A673 (cell line): ENCODE results near the gene DRAM1. TPM values are rescaled to one million over a fixed set of nuclear protein-coding genes. Genes with fewer than 3 reads are reported as not detected.
"Not testable (repeated sequence)": the region's sequence is repeated elsewhere in the genome, so short reads cannot be mapped to it uniquely, and the experiment has no call there.

Experiments
- BruUV-seq: library from RNA; stranded (reverse); fragments of 400-500 nt; replicated peaks from 2 replicates; lab custom pipeline; 2021; lab: Mats Ljungman, UMichigan
- CTCF ChIA-PET: fragments of 300-600 bp; sonication (Branson Sonifier 250); formaldehyde crosslinking; loops from one replicate; lab custom pipeline; 2022; ENCODE audit warnings: antibody characterized with exemption; lab: Charles Lee
- POLR2A ChIA-PET: fragments of 300-600 bp; sonication (Branson Sonifier 250); formaldehyde crosslinking; loops from one replicate; lab custom pipeline; 2022; ENCODE audit warnings: antibody characterized with exemption; ENCODE audit not compliant: low non-redundant PET; lab: Charles Lee
- DNase-seq: peaks from one replicate; pipeline ENCODE4 v3.0.0-alpha.2; 2015; ENCODE audit warnings: low spot score
- H3K27ac ChIP-seq: fragments of 200-600 bp; sonication (generic); 2 replicates; pipeline ENCODE4 v1.5.1; 2016; ENCODE audit warnings: mixed run types, low read depth, mild to moderate bottlenecking, mixed read lengths, antibody characterized with exemption, low read length; ENCODE audit not compliant: poor library complexity, severe bottlenecking
- H3K27me3 ChIP-seq: fragments of 200-600 bp; sonication (generic); replicated peaks from 2 replicates; pipeline ENCODE4 v1.6.1; 2017; ENCODE audit warnings: mixed run types, low read depth, mild to moderate bottlenecking, mixed read lengths, antibody characterized with exemption, low read length; ENCODE audit not compliant: insufficient read depth, poor library complexity
- H3K36me3 ChIP-seq: fragments of 200-600 bp; sonication (generic); 2 replicates; pipeline ENCODE4 v1.6.1; 2016; ENCODE audit warnings: mixed run types, mild to moderate bottlenecking, mixed read lengths, antibody characterized with exemption, low read length; ENCODE audit not compliant: insufficient read depth, poor library complexity, severe bottlenecking
- H3K4me1 ChIP-seq: fragments of 200-600 bp; sonication (generic); 2 replicates; pipeline ENCODE4 v1.6.1; 2017; ENCODE audit warnings: mixed run types, mild to moderate bottlenecking, mixed read lengths, antibody characterized with exemption, low read length; ENCODE audit not compliant: insufficient read depth, poor library complexity, severe bottlenecking
- H3K4me3 ChIP-seq: fragments of 200-600 bp; sonication (generic); 2 replicates; pipeline ENCODE4 v1.5.1; 2016; ENCODE audit warnings: low read depth, mixed run types, mild to moderate bottlenecking, mixed read lengths, low read length; ENCODE audit not compliant: poor library complexity, severe bottlenecking
- H3K9me3 ChIP-seq: fragments of 200-600 bp; sonication (generic); 2 replicates; pipeline ENCODE4 v1.6.1; 2016; ENCODE audit warnings: mixed run types, low read depth, mild to moderate bottlenecking, mixed read lengths, antibody characterized with exemption, low read length; ENCODE audit not compliant: poor library complexity, severe bottlenecking
- CTCF ChIP-seq: fragments of 300-800, 200-600 bp; sonication (generic); conservative IDR thresholded peaks from 2 replicates; pipeline ENCODE4 v1.5.1; 2017; ENCODE audit warnings: low read depth, mild to moderate bottlenecking, antibody characterized with exemption, low read length, moderate library complexity, mixed read lengths
- EZH2 ChIP-seq: fragments of 200-600 bp; sonication (generic); IDR thresholded peaks from 2 replicates; pipeline ENCODE4 v1.6.1; 2017; ENCODE audit warnings: borderline replicate concordance, low read depth, mild to moderate bottlenecking, mixed read lengths, antibody characterized with exemption, low read length; ENCODE audit not compliant: poor library complexity, severe bottlenecking
- intact Hi-C: fragments of 100-400 bp; cut with micrococcal nuclease; formaldehyde crosslinking; loops from one replicate; pipeline ENCODE4 v1.10.0; 2022; ENCODE audit not compliant: unreplicated experiment
- total RNA-seq: library from RNA; stranded (reverse); gene quantifications from 2 replicates; pipeline ENCODE4 v1.2.3, GENCODE V29; 2021

DRAM1 gene
- total RNA-seq, 1 experiment from 2014 or later: 10.5 TPM

DNA sequence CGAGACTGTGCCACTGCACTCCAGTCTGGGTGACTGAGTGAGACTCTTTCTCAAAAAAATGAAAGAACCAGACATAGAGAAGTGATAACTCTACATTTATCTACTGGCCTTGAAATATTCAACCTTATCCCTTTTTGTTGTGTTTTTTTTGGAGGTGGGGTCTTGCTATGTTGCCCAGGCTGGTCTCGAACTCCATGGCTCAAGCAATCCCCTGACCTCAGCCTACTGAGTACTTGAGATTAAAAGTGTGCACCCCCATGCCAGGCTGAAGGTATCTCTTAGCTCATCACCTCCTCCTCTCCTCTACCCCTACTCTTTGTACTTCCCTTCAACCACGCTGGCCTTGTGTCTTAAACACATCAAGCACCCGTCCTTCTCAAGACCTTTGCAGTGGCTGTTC is 3.8 kb downstream of the DRAM1 start:
- Histone ChIP-seq H3K4me3 (no peak overlapping the region), H3K27me3 (no peaks in the 10 kb centered on the region), H3K9me3 (no peaks in the 10 kb centered on the region), H3K4me1 (peaks cover 9% of the 10 kb centered on the region), H3K27ac (no peak overlapping the region), H3K36me3 (no peaks in the 10 kb centered on the region)
- ChIA-PET POLR2A (no interaction called here), CTCF (no interaction called here)
- no TSS peak for BruUV-seq
- intact Hi-C loops: no loop called here
- DNase-seq: no peak
- TF ChIP-seq CTCF (no peak), EZH2 (no peak)

- Histone ChIP-seq H3K4me3 (no peak overlapping the region), H3K27me3 (no peaks in the 10 kb centered on the region), H3K4me1 (no peaks in the 10 kb centered on the region), H3K36me3 (no peaks in the 10 kb centered on the region), H3K27ac (no peak overlapping the region), H3K9me3 (no peaks in the 10 kb centered on the region)
- no peak for DNase-seq
- POLR2A ChIA-PET: no interaction called here
- BruUV-seq: no TSS peak
- CTCF ChIA-PET: no interaction called here
- TF ChIP-seq EZH2 (no peak), CTCF (no peak)
- intact Hi-C loops: no loop called here
Measured at GRCh38 chr12:101884174-101884573, 6.8 kb downstream of the DRAM1 start.

- CTCF ChIA-PET: interaction anchor here (0.7 kb wide), 1 partner anchor 45 kb away, joined by 10 read pairs; no protein-coding TSS in a partner anchor
- intact Hi-C loops, H3K36me3 ChIP-seq, DNase-seq, H3K4me1 ChIP-seq, H3K9me3 ChIP-seq, H3K4me3 ChIP-seq, POLR2A ChIA-PET, H3K27ac ChIP-seq, H3K27me3 ChIP-seq, BruUV-seq: not testable (repeated sequence)
Measured at GRCh38 chr12:101884781-101885340, 7.5 kb downstream of the DRAM1 start.

DNA sequence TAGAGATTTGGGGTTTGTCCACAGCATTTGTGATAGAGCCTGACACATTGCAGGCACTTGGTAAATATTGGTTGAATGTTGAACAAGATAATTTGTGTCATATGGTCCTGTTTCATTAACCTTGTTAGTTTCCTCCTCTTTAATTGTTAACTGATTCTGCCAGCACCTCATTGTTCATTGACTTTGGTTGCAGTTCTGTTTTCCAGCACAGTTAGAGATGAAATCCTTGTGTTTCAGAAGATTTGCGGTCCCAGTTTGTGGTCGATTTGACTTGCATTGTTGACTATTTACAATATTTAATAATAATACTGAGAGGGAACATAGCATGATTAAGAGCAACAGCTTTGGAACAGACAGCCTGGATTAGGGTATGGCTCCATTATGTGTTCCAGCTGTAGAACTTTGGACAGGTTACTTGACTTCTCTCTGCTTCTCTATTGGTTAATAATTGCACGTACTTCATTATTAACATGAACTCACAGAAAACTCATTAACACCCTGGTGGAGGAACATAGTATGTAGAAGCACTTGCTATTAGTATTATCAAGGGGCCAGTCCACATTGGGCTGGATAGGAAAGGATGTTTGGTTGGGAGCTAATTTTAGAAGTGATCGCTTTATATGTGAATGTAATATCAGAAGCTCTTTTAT is 8.7 kb downstream of the DRAM1 start:
- no peaks in the 10 kb centered on the region for H3K36me3 ChIP-seq
- H3K9me3 ChIP-seq: no peaks in the 10 kb centered on the region
- H3K4me3 ChIP-seq: no peak overlapping the region
- no TSS peak for BruUV-seq
- H3K4me1 ChIP-seq: peaks cover 3% of the 10 kb centered on the region
- intact Hi-C loops: no loop called here
- no peak for TF ChIP-seq EZH2
- no peak for TF ChIP-seq CTCF
- ChIA-PET POLR2A (interaction anchor here (0.5 kb wide), 1 partner anchor 10 kb away, joined by 3 read pairs; no protein-coding TSS in a partner anchor), CTCF (no interaction called here)
- no peak for DNase-seq
- no peaks in the 10 kb centered on the region for H3K27me3 ChIP-seq
- H3K27ac ChIP-seq: no peak overlapping the region
